Peyer's patch (tissue), 4 donors: ENCODE measurements around the gene MSLN. TPM values are rescaled to one million over a fixed set of nuclear protein-coding genes. Genes with fewer than 3 reads are reported as not detected.

ENCODE experiments used
- DNase-seq, 3 donors: peaks; one replicate each; pipeline ENCODE4 v3.0.0-alpha.2; 2017 to 2019
- H3K27ac ChIP-seq, 4 donors: fragments of 200-600 bp; sonication (generic); one replicate each; pipeline ENCODE4 v1.5.1; 2016 to 2019
- H3K27me3 ChIP-seq, 2 donors: fragments of 200-600 bp; sonication (generic); one replicate each; pipeline ENCODE4 v1.5.1; 2019
- H3K36me3 ChIP-seq, 3 donors: fragments of 200-600 bp; sonication (generic); one replicate each; pipeline ENCODE4 v1.5.1; 2016 to 2019
- H3K4me1 ChIP-seq, 4 donors: fragments of 200-600 bp; sonication (generic); one replicate each; pipeline ENCODE4 v1.5.1; 2016 to 2019
- H3K4me3 ChIP-seq, 4 donors: fragments of 200-600 bp; sonication (generic); 1 replicate in 3 of 4; 2 replicates in 1 of 4; pipeline ENCODE4 v1.5.1; 2016 to 2019; ENCODE audit warnings: mild to moderate bottlenecking in 1 of 4
- H3K9me3 ChIP-seq, 4 donors: fragments of 200-600 bp; sonication (generic); one replicate each; pipeline ENCODE4 v1.5.1; 2016 to 2019; ENCODE audit warnings: mild to moderate bottlenecking in 1 of 4
- CTCF ChIP-seq, 6 experiments: fragments of 450-650 bp in 4 of 6; fragments of 200-600 bp in 2 of 6; sonication (generic) in 1 of 6; IDR thresholded peaks; one replicate each; pipeline ENCODE4 v1.5.1; 2017 to 2019; ENCODE audit warnings: antibody characterized with exemption in 6 of 6, mild to moderate bottlenecking in 3 of 6, moderate library complexity in 1 of 6
- POLR2A ChIP-seq, 2 donors: fragments of 450-650 bp; IDR thresholded peaks; one replicate each; pipeline ENCODE4 v1.5.1; 2017; ENCODE audit warnings: antibody characterized with exemption in 2 of 2, mild to moderate bottlenecking in 2 of 2, moderate library complexity in 2 of 2
- total RNA-seq, 4 donors: library from RNA; depleted of rRNA; stranded (reverse); fragments of >200 nt; gene quantifications; one replicate each; pipeline ENCODE4 v1.1.0, GENCODE V29; 2016

MSLN gene
- total RNA-seq, 4 donors from 2014 or later, result 2.6 to 7.7 (median 5.4) TPM; not detected in 1

- H3K36me3 ChIP-seq, result peaks cover 0 to 41% (median 0%) of the 10 kb centered on the region in 3 donors
- no peak for DNase-seq
- TF ChIP-seq POLR2A (IDR thresholded peaks at IDR 0.05) (no peak), CTCF (IDR thresholded peaks at IDR 0.05) (no peak)
- H3K9me3 ChIP-seq, result no peaks in the 10 kb centered on the region
- no peak overlapping the region for H3K4me3 ChIP-seq
- peaks cover 0 to 31% (median 11%) of the 10 kb centered on the region in 4 donors for H3K4me1 ChIP-seq
- peaks cover 0 to 20% of the 10 kb centered on the region in 2 donors for H3K27me3 ChIP-seq
- no peak overlapping the region for H3K27ac ChIP-seq
Measured at GRCh38 chr16:730666-731509, 29.6 kb upstream of the MSLN start.

GRCh38 chr16:732332-732731 lies 28.2 kb upstream of the MSLN start:
- no peak overlapping the region for H3K27ac ChIP-seq
- TF ChIP-seq CTCF (IDR thresholded peaks at IDR 0.05), result no peak
- no peak for TF ChIP-seq POLR2A (IDR thresholded peaks at IDR 0.05)
- no peak overlapping the region for H3K4me3 ChIP-seq
- peaks cover 0 to 17% (median 6%) of the 10 kb centered on the region in 4 donors for H3K4me1 ChIP-seq
- H3K9me3 ChIP-seq, result no peaks in the 10 kb centered on the region
- no peak for DNase-seq
- peaks cover 0 to 56% (median 0%) of the 10 kb centered on the region in 3 donors for H3K36me3 ChIP-seq
- H3K27me3 ChIP-seq, result peaks cover 0 to 6% of the 10 kb centered on the region in 2 donors

- Histone ChIP-seq H3K4me1 (peaks cover 0 to 11% (median 3%) of the 10 kb centered on the region in 4 donors), H3K27ac (no peak overlapping the region), H3K9me3 (no peaks in the 10 kb centered on the region), H3K36me3 (peaks cover 0 to 62% (median 0%) of the 10 kb centered on the region in 3 donors), H3K4me3 (no peak overlapping the region), H3K27me3 (peaks cover 0 to 2% of the 10 kb centered on the region in 2 donors)
- DNase-seq, result no peak
- TF ChIP-seq CTCF (IDR thresholded peaks at IDR 0.05) (no peak), POLR2A (IDR thresholded peaks at IDR 0.05) (no peak)
Measured at GRCh38 chr16:732936-733335, 27.6 kb upstream of the MSLN start.

DNA sequence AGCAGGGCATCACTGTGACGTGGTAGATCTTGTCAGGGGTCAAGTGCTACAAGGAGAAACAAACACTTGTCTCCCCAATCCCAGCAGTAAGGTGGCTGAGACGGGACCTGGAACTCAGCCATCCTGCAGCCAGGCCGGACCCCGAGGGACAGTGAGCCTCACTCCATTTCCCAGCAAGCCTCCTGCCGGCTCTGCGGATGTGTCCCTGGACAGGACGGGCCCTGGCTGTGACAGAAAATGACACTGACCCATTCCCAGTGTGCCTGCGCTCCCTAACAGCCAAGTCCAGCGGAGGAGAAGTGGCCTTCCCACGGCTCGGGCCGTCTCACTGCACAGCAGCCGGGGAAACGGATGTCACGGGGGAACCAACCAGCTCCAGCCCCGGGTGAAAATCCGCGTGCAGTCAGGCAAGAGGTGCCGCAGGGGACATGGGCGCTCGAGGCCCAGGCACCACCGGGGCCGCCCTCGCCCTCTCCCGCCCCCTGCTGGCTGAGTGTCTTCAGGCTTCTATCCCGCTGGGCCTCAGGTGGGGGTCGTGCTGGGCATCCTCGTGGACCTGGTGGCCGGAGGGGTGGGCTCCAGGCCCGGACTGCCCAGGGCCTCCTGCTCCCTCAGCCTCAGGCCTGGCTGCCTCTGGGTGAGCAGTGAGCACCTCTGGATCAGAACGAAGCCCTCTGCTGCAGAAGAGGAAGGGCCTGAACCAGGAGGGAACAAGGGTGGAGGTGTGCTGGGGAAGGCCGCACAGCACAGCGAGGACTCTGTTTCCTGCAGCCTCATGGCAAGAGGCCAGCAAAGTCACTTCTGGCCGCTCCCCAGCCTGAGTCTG lies 26.9 kb upstream of the MSLN start:
- TF ChIP-seq POLR2A (IDR thresholded peaks at IDR 0.05), result no peak
- peak in 1 of 6 experiments; percentile 30 for TF ChIP-seq CTCF (IDR thresholded peaks at IDR 0.05)
- Histone ChIP-seq H3K4me3 (no peak overlapping the region), H3K4me1 (peaks cover 0 to 5% (median 1%) of the 10 kb centered on the region in 4 donors), H3K9me3 (no peaks in the 10 kb centered on the region), H3K36me3 (peaks cover 0 to 67% (median 0%) of the 10 kb centered on the region in 3 donors), H3K27me3 (no peaks in the 10 kb centered on the region), H3K27ac (no peak overlapping the region)
- DNase-seq, result no peak

DNA sequence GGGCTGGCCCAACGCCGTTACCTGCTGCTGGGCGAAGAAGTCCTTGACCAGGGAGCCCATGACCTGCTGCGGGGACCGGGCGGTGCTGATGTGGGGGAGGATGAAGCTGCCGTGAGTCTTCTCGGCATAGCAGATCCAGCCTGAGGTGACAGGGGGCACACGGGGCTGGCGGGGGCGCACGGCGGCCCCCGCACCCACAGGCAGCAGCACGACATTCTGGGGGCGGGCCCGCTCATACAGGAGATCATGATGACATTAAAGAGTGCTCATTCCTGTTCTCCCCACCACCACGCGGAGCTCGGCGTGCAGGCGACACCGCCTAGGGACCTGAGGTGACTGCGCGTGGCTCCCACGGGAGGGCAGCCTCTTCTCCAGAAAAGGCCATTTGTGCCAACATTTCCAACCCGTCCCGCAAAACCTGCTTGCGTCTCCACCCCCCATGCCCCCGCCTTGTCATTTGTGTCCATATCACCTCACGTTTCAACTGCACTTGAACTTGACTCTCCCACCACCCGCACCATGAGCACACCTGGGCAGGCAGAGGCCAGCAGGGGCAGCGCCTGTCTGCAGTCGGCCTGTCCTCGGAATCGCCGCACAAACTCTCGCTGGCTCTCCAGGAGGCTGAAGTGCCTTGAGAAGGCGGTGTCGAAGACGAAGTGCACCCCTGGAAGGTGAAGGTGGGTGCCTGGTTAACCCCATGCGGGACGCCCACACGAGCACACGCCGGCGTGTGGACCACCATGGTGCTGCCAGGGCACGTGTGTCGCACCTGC lies 26.1 kb upstream of the MSLN start:
- no peaks in the 10 kb centered on the region for H3K9me3 ChIP-seq

More for the DNA sequence above, 26.1 kb upstream of the MSLN start:
- H3K4me3 ChIP-seq, result no peak overlapping the region
- H3K27ac ChIP-seq, result no peak overlapping the region
- no peak for DNase-seq
- H3K36me3 ChIP-seq, result peaks cover 0 to 69% (median 0%) of the 10 kb centered on the region in 3 donors
- peaks cover 0 to 2% (median 0%) of the 10 kb centered on the region in 4 donors for H3K4me1 ChIP-seq
- no peak for TF ChIP-seq CTCF (IDR thresholded peaks at IDR 0.05)
- H3K27me3 ChIP-seq, result no peaks in the 10 kb centered on the region
